GM12878 (cell line): Measurements from ENCODE around the gene EEPD1. TPM values are rescaled to one million over a fixed set of nuclear protein-coding genes. Genes with fewer than 3 reads are reported as not detected.

Experiments
- ATAC-seq: fragments of 200-7000 bp; cut with Tn5 transposase; 3 replicates; pipeline ENCODE4 v1.9.1; 2020; ENCODE audit warnings: mild to moderate bottlenecking, moderate library complexity
- BruUV-seq: library from RNA; stranded (reverse); fragments of 400-500 nt; replicated peaks from 2 replicates; lab custom pipeline; 2021; lab: Mats Ljungman, UMichigan
- CTCF ChIA-PET: fragments of 300-600 bp; sonication (Branson Sonifier 250); formaldehyde crosslinking; extraction: SDS; loops from one replicate; lab custom pipeline; 2021; ENCODE audit warnings: inconsistent platforms; lab: Yijun Ruan, JAX
- POLR2A ChIA-PET: fragments of 350-600 bp; formaldehyde crosslinking; extraction: SDS; loops from one replicate; lab custom pipeline; 2021; ENCODE audit warnings: inconsistent platforms; lab: Charles Lee
- RAD21 ChIA-PET: fragments of 300-600 bp; sonication (Branson Sonifier 250); formaldehyde crosslinking; loops from one replicate; lab custom pipeline; 2023; ENCODE audit warnings: antibody characterized with exemption; ENCODE audit not compliant: unreplicated experiment; lab: Charles Lee
- SMC1A ChIA-PET: fragments of 300-600 bp; sonication (Branson Sonifier 250); formaldehyde crosslinking; loops from one replicate; lab custom pipeline; 2023; ENCODE audit not compliant: unreplicated experiment, uncharacterized antibody; lab: Charles Lee
- DNase-seq: peaks from one replicate; pipeline ENCODE4 v3.0.0-alpha.2; 2011; ENCODE audit warnings: low read depth, low spot score
- FAIRE-seq: peaks from 3 replicates; lab custom pipeline; 2011; peaks lifted over from hg19 to GRCh38; lab: Jason Lieb, UNC
- H2AFZ ChIP-seq: 2 replicates; pipeline ENCODE4 v1.6.0; 2011; ENCODE audit warnings: low read depth, low read length, control low read depth; ENCODE audit not compliant: control insufficient read depth
- H3K27ac ChIP-seq: 2 replicates; pipeline ENCODE4 v1.5.1; 2011; ENCODE audit warnings: control low read depth; ENCODE audit not compliant: control insufficient read depth, insufficient read depth
- H3K27me3 ChIP-seq, 2 experiments: replicated peaks in 1 of 2; 2 replicates each; pipeline versions ENCODE4 v1.6.0 to v1.6.1; 2011; ENCODE audit warnings: low read length in 1 of 2; ENCODE audit not compliant: control insufficient read depth in 2 of 2, insufficient read depth in 2 of 2
- H3K36me3 ChIP-seq, 2 experiments: 2 replicates each; pipeline ENCODE4 v1.5.1; 2011; ENCODE audit warnings: low read length in 1 of 2; ENCODE audit not compliant: control insufficient read depth in 2 of 2, insufficient read depth in 2 of 2
- H3K4me1 ChIP-seq: 2 replicates; pipeline ENCODE4 v1.6.1; 2011; ENCODE audit warnings: mild to moderate bottlenecking, low read length, moderate library complexity, mixed read lengths; ENCODE audit not compliant: control insufficient read depth, insufficient read depth
- H3K4me2 ChIP-seq: 2 replicates; pipeline ENCODE4 v1.6.0; 2011; ENCODE audit warnings: control low read depth; ENCODE audit not compliant: control insufficient read depth, insufficient read depth
- H3K4me3 ChIP-seq: fragments of 200-600 bp; sonication (generic); 2 replicates; pipeline ENCODE4 v1.5.1; 2016
- H3K79me2 ChIP-seq: 2 replicates; pipeline ENCODE4 v1.6.0; 2011; ENCODE audit warnings: low read length; ENCODE audit not compliant: control insufficient read depth, insufficient read depth
- H3K9ac ChIP-seq: 2 replicates; pipeline ENCODE4 v1.8.0; 2011; ENCODE audit warnings: low read length, control low read depth, mixed read lengths; ENCODE audit not compliant: control insufficient read depth, insufficient read depth
- H3K9me3 ChIP-seq: replicated peaks from 3 replicates; pipeline ENCODE4 v1.5.1; 2011; ENCODE audit warnings: mild to moderate bottlenecking, low read length; ENCODE audit not compliant: control insufficient read depth, insufficient read depth
- H4K20me1 ChIP-seq: 2 replicates; pipeline ENCODE4 v1.6.0; 2011; ENCODE audit not compliant: control insufficient read depth, insufficient read depth
- FOS ChIP-seq: IDR thresholded peaks from 3 replicates; pipeline ENCODE4 v1.6.1; 2011; ENCODE audit warnings: borderline replicate concordance; ENCODE audit not compliant: insufficient read length; ENCODE audit errors: extremely low read depth
- HCFC1 ChIP-seq: fragments of 150-350 bp; IDR thresholded peaks from 2 replicates; pipeline ENCODE4 v1.6.1; 2014; ENCODE audit warnings: low read length
- HSF1 ChIP-seq: fragments of 150-350 bp; IDR thresholded peaks from 2 replicates; pipeline ENCODE4 v1.6.1; 2014; ENCODE audit warnings: mild to moderate bottlenecking, low read depth, low read length
- POLR2A ChIP-seq: IDR thresholded peaks from 2 replicates; pipeline ENCODE4 v1.6.1; 2011; ENCODE audit warnings: low read depth, mild to moderate bottlenecking, low read length
- RFX5 ChIP-seq: IDR thresholded peaks from 2 replicates; pipeline ENCODE4 v1.6.1; 2011; ENCODE audit warnings: low read depth, low read length, improper control_type of control experiment
- SMAD5 ChIP-seq: IDR thresholded peaks from 2 replicates; pipeline ENCODE4 v1.6.1; 2016; ENCODE audit warnings: antibody characterized with exemption, low read depth
- SREBF2 ChIP-seq: IDR thresholded peaks from 2 replicates; pipeline ENCODE4 v1.6.1; 2012; ENCODE audit warnings: mild to moderate bottlenecking, low read length
- WGBS: methylation state at CpG from one replicate; pipeline ENCODE4 v1.1.6; 2016; ENCODE audit warnings: low lambda C conversion rate; ENCODE audit not compliant: insufficient replicate concordance, insufficient coverage; ENCODE audit errors: missing lambda C conversion rate; 5-methylcytosine and 5-hydroxymethylcytosine counted together
- in situ Hi-C: fragments of 300-500 bp; cut with MboI; formaldehyde crosslinking; loops from 9 replicates; pipeline ENCODE4 v1.14.3; 2018; ENCODE audit warnings: mixed read lengths
- intact Hi-C: fragments of 100-400 bp; cut with micrococcal nuclease; formaldehyde crosslinking; loops from one replicate; pipeline ENCODE4 v1.14.2; 2022; ENCODE audit not compliant: unreplicated experiment
- polyA plus RNA-seq, 11 experiments: library from polyadenylated mRNA; depleted of rRNA in 4 of 11; unstranded in 6 of 11; stranded (reverse) in 5 of 11; fragments of >200 nt; fragmentation: Nextera tagmentation in 4 of 11; fragmentation: Illumina TruSeq in 1 of 11; extraction: Ambion mirVana in 4 of 11; extraction: Trizol in 1 of 11; gene quantifications; 1 replicate in 1 of 11; 2 replicates in 10 of 11; pipeline versions ENCODE4 v1.2.1 to v1.2.3, GENCODE V29; 2011 to 2016; ENCODE audit warnings: inconsistent platforms in 2 of 11, missing spikeins in 2 of 11, low read depth in 1 of 11
- total RNA-seq, 4 experiments: library from RNA; depleted of rRNA in 3 of 4; stranded (reverse); fragments of >200 nt in 3 of 4; fragmentation: Illumina TruSeq in 1 of 4; extraction: Trizol in 1 of 4; gene quantifications; 2 replicates each; pipeline versions ENCODE4 v1.2.1 to v1.2.3, GENCODE V29; 2013 to 2021
- TF ChIP-seq, protein P1 (sequence below): IDR thresholded peaks from 2 replicates; pipeline ENCODE4 v1.6.1; 2012; ENCODE audit warnings: low read depth, low read length, improper control_type of control experiment

The EEPD1 gene
- total and polyA plus RNA-seq, 10 of the 15 experiments (the other 5 are each of a cell fraction or from before 2014, with no cell fraction given): 0.24 to 2.8 (median 0.86) TPM; not detected in 1

- 46% methylated on average over 9 of the region's 9 CpGs for WGBS
- POLR2A ChIA-PET: interaction anchor here (0.5 kb wide), 1 partner anchor 496 kb away, joined by 3 read pairs; no protein-coding TSS in a partner anchor
- TF ChIP-seq HCFC1: no peak
- no peak for TF ChIP-seq SREBF2
- no peak for TF ChIP-seq POLR2A
- no peak for TF ChIP-seq FOS
- TF ChIP-seq HSF1: no peak
- TF ChIP-seq, protein P1, sequence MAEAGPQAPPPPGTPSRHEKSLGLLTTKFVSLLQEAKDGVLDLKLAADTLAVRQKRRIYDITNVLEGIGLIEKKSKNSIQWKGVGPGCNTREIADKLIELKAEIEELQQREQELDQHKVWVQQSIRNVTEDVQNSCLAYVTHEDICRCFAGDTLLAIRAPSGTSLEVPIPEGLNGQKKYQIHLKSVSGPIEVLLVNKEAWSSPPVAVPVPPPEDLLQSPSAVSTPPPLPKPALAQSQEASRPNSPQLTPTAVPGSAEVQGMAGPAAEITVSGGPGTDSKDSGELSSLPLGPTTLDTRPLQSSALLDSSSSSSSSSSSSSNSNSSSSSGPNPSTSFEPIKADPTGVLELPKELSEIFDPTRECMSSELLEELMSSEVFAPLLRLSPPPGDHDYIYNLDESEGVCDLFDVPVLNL: no peak
- TF ChIP-seq RFX5: no peak
- TF ChIP-seq SMAD5: no peak
- Histone ChIP-seq H3K36me3 (no peaks in the 10 kb centered on the region), H3K4me3 (no peak overlapping the region), H3K9me3 (no peaks in the 10 kb centered on the region), H3K27me3 (no peaks in the 10 kb centered on the region), H3K27ac (no peak overlapping the region), H3K9ac (no peak overlapping the region), H2AFZ (no peak overlapping the region), H3K79me2 (no peaks in the 10 kb centered on the region), H3K4me1 (no peaks in the 10 kb centered on the region), H4K20me1 (no peaks in the 10 kb centered on the region), H3K4me2 (no peak overlapping the region)
- RAD21 ChIA-PET: interaction anchor here (0.9 to 2.0 kb wide), 4 partner anchors 9 to 18 kb away, joined by 3 to 8 read pairs (median 4); no protein-coding TSS in a partner anchor
- BruUV-seq: no TSS peak
- no peak for DNase-seq
- intact Hi-C loops: no loop called here
- no peak for FAIRE-seq
- ATAC-seq: no peak
- CTCF ChIA-PET: interaction anchor here (0.7 to 3.0 kb wide), 6 partner anchors 9 to 316 kb away, joined by 3 to 14 read pairs (median 6); no protein-coding TSS in a partner anchor
- in situ Hi-C loops: no loop called here
- SMC1A ChIA-PET: interaction anchor here (0.7 to 2.3 kb wide), 4 partner anchors 9 to 17 kb away, joined by 3 to 11 read pairs (median 4); no protein-coding TSS in a partner anchor
Measured at GRCh38 chr7:36300696-36301350, 147.8 kb downstream of the EEPD1 start.
